HG03139 (cell line): ENCODE measurements around the gene PHF1.

Experiments used
- ATAC-seq: cut with Tn5 transposase; IDR thresholded peaks from one replicate; pipeline ENCODE4 v1.9.1; 2021; ENCODE audit not compliant: unreplicated experiment

PHF1 gene

DNA sequence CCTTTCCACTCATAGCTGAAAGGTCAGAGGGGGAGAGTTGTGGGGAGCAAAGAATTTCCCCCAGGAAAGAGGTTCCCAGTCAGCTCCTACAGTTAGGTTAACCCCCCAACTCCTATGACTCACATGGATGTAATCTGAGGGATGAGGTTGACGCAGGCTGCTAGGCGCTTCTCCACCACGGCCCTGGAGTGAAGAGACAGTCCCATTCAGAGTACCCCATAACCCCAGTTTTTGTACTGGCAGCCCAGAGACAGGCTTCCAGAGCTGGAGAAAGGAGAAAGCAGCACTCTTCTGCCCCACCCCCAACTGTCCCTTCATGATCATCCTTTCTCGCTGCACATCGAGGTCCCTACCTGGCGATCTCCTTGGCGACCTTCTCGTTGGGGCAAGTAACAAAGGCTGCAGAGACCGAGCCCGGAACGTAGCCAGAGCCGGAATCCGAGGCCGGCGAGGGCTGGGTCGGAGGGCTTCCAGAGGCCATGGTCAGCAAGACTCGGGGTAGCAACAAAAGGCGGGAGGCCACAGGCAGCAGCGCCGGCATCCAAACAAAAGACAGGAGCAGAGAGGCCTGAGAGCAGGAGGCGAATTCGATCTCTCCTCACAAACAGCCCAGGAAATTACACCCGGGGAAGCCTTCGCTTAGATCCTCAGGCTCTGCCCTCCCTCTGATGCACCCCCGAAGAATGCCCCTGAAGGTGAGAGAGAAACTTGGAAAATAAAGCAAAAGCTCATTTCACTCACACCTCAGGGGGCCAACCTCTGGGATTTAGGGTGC, 6.5 kb downstream of the PHF1 start:
- ATAC-seq = no peak

DNA sequence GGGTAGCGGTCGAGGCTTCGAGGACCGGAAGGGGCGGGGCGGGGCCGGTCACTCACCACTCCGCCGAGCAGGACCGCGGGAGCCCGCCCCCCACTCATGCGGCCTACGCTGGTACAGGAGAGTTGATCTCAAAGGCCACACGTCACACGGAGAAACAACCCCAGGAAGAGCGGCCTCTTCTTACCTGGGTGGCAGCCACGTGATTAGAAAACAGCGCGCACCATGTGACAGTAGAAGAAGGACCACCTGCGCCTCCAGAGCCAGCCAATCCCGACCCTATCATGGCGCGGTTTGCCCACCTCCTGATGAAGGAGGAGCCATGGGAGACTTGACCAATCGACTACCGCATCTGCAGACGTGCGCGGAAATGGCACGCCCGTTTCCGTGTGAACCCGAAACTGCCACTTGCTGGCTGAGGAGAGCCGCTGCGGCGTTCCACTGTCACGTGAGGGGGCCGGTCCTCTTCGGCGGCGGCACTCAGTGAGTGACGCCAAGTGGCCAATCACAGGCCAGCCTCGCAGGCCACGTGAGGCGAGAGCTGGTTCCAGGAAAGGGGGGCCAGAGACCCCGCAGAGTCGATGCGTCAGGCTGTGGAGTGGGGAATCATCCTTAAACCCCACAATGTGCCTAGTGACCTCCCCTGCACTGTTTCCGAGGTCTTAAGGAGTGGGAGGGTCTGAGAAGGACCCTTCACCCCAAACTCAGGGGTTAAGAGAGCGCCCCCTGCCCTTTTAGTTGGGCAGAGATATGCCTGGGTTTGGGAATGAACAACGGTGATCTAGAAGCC, 7.3 kb downstream of the PHF1 start, which contains the start of gene CUTA:
CUTA (minus strand) TSS at position 205 of the 787 bp plus-strand sequence; CDS start at position 98, 107 bp downstream.
- ATAC-seq = peak; percentile 78

DNA sequence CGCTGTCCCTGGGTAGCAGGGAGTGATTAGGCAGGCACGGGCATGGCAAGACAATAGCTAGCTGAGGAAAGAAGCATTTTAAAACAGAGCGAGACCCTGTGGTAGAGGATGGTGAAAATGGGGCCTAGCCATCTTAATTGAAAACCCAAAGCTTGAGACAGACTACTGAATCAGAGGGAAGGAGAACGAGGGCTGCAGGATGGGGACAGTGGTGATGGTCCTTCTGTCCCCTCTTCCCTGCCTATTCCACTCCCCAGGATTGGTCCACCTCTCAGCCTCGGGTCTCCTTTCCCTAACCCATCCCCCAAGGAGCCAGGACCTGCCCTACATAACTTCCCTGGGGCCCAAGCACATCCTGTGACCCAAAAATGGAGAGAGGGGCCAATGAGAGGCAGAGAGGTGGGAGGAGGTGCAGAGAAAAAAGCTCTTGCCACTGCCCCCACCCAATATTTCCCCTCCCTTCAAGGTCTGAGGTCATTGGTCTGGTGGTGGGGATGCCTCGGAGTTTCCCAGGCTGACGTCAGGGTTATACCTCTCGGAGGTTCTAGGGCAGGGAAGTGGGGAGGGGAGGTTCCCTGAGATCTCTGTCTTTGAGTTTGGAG, 8.0 kb downstream of the PHF1 start:
- no peak for ATAC-seq

DNA sequence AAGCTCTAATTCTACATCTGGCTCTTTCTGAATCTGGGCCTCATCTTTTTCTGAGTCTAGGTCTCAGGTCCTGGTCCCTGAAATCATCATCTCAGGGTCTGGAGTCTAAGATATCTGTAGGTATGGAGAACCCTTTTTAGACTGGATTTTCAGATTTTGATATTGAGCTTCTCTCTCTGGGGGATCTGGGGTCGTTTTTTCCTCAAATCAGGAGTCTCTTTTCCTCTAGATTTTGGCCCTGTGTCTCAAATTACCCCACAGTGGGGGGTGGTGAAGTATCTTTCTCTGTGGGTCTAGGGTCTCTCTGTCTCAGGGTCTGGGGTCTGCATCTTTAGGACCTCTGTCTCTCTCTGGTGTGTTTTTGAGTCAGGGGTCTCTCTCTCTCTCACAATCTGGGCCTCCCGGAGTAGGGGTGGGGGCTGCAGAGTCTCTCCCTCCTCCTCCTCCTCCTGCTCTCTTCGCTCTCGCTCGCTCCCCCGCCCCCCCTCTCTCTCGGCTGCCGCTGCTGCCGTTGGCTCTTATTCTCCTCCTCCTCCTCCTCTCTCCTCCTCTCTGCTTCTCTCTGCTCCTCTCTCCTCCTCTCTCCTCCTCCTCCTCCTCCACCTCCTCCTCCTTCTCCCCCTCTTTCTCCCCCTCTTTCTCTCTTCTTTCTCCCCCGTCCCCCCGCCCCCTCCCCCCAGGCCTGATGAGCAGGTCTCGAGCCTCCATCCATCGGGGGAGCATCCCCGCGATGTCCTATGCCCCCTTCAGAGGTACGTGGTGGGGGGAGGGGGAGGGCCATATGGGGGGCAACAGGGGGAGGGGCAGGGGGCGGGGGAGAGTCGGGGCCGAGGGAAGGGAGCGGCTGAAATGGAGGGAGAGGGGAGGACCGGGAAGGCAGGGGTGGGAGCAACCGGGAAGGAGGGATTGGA, 9.0 kb downstream of the PHF1 start, which contains the start of gene SYNGAP1:
SYNGAP1 (plus strand) TSS at position 486 of the 911 bp plus-strand sequence; CDS start at position 686, 200 bp downstream.
- no peak for ATAC-seq

DNA sequence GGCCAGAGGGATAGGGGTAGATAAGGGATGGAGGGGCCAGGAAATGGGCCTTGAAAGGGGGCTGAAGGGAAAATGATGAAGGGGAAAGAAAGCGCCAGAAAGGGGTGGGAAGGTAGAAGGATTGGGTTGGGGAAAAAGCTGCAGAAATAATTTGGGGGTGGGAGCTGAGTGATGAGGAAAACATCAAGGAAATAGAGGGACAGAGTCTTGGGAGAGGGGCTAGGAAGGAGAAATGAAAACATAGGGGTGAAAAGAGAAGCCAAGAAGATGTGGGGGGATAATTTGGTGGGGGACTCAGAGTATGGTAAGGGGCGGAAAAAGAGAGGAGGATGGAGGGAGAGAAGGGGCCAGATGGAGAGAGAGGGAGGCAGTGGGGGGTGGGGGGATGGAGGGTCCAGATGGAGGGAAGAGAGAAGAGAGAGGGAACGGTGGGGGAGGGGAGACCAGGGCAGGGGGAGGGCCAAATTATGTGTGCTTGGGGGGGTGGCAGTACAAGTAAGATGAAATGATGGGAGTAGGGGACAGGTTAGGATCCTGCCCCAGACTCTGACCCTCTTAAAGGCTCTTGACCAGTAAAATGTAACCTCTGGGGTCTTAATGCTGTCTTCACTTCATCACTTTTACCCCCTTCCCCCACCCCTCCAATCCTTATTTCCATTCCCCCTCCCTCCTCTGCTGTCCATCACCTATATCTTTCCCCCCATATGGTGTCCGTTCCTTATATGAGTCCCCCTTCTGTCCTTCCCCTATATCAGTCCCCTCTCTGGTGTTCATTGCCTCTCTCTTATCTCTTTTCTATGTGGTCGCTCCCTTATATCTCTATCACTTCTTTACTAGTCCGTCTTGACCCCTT, 9.9 kb downstream of the PHF1 start:
- ATAC-seq = no peak

DNA sequence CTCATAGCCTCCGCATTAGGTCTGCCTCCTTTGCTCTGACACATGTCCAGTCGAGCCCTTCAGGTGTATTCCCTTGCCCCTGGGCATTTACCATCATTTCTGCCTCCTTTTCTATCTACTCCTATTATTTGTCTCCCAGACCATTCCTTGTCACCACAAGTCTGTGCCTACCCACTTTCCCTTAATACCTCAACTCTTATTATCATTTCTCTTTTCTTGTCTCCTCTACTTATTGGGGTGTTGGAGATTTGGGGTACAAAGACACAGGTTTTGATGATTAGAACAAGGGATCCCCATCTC, 10.5 kb downstream of the PHF1 start:
- no peak for ATAC-seq

DNA sequence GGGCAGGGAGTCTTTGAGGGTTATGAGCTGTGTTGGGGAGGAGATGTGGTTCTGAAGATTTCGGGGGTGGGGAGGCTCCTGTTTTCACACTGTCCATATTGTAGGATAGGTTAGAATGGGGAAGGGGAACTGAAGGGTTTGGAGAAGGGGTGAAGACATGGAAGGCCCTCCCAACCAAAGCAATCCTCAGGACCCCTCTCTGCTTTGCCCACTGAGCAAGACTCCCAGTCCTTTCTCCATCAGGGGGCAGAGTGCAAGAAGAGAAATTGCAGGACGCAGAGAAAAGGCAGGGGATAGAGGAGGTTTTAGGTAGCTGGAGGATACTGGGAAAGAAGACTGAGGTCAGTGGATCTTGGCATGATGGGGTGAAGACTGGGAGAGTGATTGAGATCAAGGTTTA, 13.0 kb downstream of the PHF1 start:
- ATAC-seq = no peak

DNA sequence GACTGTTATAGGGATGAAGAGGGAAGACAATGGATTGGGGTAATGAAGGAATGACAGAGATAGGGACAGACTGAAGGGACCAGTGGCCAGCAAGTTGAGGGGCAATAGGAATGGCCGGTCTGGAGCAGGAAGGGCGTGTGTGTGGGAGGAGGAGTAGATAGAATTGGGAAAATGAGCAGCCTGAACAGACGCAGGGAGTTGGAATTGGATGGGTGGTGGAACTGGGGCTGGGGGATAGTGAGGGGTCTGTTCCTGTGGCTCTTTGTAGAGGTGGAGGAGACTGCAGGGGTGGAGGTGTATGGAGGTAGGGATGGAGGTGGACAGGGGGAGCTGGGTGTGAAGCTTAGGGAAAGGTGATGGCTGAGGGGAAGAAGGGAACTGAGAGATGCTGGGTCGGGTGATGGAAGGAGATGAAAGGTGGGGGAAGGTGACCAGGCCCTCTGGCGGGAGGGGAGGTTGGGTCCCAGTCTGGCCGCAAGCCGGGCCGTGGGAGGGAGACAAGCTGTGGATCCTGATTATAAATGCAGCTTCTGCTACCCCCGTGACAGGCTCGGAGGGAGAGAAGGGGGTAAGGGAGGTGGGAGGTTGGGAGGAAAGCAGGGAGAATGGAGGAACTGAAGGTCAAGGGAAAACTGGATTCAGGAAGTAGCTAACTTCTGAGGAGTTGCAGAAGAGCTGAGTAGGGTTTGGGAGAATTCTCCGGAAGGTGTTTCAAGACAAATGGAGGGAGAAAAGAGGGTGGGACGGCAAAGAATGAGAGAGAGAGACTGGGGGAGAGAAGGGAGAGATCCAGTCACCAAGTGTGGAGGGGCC, 14.2 kb downstream of the PHF1 start:
- no peak for ATAC-seq

DNA sequence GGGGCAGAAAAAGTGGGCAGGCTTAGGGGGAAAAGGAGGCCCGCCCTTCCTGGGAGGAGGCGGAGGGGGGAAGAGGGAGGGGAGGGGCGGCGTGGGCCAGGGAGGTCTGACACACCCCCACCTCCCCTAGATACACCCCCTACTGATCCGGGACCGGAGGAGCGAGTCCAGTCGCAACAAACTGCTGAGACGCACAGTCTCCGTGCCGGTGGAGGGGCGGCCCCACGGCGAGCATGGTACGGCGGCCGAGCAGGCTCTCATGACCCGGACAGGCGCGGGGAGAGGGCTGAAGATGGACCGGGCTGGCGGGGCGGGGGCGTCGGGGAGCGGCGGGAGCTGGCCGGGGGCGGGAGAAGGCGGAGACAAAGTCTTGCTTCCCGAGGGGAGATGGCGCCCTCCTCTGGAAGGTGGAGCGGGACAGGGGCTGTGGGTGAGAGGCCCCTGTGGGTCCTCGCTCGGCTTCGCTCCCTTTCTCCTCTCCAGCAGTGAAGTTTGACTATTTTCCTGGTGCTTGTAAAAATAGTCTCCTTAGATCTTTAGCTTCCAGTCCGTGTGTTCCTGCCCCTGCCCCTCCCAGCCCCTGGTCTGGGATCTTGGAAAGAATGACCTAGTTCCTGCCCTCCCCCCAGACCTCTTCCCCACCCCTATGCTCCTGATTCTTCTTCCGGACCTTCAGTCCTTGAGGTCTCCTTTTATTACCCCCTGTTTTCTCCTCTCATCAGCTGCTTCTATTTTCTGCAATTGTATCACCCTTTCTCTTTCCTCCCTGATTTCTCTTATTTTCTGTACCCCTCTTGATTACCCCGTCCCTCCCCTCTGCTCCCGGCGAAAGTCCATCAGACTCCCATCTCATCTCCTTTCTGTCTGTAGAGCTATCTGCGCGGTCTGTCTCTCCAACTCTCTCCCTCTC, 15.1 kb downstream of the PHF1 start:
- ATAC-seq = no peak

DNA sequence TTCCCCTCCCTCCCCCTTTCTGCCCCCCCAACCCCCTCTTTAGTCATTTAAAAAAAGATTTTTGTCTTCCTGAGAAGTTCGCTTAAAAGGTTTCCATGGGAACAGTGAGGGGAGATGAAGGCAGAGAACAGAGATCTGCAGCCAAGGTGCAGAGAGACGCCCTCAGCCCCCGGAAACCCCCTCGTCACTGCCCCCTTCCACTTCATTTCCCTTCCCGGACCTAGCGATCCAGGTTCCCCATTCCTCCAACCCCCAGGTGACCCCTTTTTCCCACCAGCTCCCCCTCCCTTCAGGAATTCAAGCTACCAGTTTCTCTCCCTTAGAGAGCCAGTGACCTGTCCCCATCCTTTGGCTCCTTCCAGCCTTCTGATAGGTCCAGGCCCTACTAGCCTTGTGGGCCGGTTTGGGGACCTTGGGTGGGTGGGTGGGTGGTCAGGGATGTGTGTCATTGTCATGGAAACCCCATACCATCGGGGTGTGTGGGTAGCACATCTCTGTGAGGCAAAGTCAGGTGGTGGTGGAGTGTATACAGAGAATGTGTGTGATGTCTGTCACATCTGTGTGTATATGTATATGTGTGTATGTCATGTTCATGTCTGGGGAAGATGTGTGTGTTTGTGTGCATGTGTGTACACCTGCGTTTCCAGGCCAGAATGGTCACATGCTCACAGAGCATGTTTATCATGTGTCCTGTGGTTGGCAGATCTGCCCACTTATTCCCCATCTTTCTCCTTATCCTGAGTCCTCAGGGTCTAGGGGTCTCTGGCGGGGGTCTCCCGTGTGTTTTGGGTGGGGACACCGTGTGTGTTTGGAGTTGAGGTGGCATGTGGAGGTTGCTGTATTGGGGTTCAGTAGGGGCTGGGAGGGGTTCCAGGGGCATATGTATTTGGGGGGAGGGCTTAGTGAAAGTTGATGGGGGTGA, 16.0 kb downstream of the PHF1 start:
- ATAC-seq = no peak

DNA sequence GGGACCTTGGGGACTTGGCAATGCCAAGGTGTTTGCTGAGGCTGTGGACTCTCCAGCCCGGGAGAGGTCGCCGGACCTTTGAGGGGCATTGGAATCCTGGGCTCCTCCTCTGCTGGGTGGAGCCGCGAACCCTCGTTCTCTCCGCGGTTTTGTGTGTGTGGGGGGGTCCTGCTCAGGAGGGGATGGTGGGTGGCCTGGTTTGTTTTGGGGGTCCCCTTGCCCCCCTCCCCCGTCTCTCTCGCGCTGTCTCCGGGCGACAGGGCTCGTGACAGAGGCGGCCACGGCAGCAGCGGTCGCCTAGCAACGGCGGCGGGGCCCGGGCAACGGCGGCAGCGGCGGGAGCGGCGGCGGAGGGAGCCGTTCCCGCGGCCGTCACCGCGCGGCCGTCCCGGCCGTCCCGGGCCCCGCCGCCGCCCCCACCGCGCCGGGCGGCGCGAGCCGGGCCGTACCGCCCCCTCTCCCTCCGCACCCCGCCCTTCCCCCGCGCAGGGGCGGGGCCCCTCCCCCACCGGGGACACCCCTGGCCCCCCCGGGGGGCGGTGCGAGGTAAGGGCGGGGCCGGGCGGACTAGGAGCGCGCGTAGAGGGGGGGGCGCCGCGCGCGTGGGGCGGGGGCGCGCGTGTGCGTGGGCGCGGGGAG, 16.9 kb downstream of the PHF1 start:
- no peak for ATAC-seq

DNA sequence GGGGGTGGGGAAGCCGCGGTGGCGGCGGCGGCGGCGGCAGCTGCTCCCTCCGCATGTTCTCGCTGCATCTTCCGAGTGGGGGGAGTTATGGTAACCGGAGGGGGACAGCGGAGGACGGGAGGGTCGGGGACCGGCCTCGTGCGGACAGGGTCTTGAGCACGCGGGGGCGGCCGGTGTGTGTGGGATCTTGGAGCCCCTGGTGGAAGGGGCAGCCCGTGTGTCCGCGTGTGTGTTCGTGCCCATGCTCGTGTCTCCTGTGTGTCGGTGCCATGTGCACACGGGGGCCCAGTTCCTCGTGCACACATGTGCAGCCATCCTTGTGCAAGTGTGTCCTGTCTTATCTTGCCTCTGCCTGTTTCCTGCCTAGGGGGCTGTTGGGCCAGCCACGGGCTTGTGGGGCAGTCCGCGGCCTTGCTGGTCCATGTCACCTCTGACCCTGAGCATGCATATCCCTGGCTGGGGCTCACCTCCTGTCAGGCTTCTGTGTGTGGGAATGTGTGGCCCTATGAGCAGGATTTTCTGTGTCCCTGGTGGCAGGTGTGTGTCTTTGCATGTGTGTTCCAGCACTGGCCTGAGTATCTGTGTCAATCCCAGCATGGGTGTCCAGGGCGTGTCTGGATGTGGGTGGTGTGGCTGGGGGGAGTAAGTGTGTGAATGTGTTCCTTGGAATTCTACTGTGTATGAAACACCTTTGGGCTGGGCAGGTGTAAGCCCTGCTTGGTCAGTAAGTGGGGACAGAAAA, 17.6 kb downstream of the PHF1 start:
- no peak for ATAC-seq

DNA sequence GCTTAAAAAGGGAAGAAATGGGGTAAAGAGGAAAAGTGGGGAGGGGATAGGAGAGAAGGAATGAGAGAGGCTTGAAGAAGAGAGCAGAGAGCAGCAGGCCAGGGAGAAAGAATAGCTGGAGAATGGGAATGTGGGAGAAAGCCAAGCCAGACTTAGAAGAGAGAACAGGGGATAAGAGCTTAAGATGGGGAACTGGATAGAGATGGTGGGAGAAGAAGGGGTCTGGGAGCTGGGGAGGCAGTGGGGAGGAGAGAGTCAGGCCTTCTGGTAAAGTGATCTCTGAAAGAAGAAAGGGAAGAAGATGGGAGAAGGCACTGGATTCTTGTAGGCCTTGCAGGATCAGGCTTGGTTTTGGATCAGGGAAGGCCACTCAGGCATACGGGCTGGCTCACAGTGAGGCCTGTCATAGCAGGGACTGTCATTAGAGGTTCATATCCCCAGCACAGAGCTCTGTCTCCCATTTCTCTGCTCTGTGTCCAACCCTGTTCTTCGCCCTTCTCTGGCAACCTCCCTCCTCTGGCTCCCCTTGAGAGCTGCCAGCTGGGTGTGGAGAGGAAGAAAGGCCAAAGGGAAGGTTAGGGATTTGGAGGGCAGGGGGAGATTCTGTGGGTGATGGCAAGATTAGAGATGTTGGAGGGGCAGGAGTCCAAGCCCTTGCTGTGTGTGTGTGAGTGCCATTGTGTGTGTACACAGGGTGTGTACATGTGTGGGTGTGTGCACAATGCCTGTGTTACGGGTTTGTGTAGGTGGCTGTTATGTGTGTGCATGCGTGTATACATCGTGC, 18.3 kb downstream of the PHF1 start:
- no peak for ATAC-seq

DNA sequence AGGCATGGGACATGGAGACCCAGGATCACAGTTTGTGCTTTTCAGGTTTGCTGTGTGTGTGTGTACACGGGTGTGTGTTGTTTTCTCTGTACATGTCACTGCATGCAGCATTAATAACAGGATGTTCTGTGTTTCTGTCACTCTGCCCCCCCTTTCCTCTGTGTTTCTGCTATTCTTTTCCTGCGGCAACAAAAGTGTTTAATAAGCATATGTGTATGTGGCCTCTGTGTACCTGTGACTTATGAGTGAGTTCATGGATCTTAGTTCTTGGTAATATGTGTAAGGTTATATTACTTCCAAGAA, 18.9 kb downstream of the PHF1 start:
- no peak for ATAC-seq

DNA sequence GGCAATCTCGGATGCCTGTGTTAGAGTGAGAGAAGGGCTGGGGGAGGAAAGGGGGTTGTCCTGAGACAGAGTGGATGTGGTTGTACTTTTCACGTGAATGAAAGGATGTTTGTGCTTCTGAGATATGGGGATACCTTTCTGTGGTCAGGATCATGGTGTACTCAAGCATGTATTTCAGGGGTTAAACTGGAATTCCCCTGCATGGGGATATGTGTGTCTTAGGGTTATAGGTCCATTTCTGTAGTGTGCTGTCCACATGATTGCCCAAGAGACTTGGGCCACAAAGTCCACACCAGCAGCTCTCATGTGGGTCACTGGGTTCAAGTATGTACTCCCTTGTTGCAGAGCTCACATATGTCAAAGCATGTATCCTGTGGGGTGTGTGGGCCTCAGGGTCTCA, 19.5 kb downstream of the PHF1 start:
- no peak for ATAC-seq
